Central memory CD8-positive, alpha-beta T cell (primary cell): ENCODE results near the gene ARMC2.
A peak's percentile ranks its signal among the peaks of the same experiment; 100 is the strongest.
"Not testable (repeated sequence)": the region's sequence is repeated elsewhere in the genome, so short reads cannot be mapped to it uniquely, and the experiment has no call there.

Experiments
- ATAC-seq: fragments of 150-1000 bp; cut with Tn5 transposase; replicated peaks from 2 replicates; pipeline ENCODE4 v1.10.0; 2022; ENCODE audit warnings: mild to moderate bottlenecking, moderate FRiP score, moderate number of reproducible peaks; ENCODE audit not compliant: poor library complexity, severe bottlenecking; ENCODE audit errors: extremely low read depth
- DNase-seq, 2 donors: peaks; one replicate each; pipeline ENCODE4 v3.0.0; 2021; ENCODE audit warnings: low spot score in 2 of 2
- H3K27ac Mint-ChIP-seq: one replicate; pipeline ENCODE4 v1.8.0; 2022; ENCODE audit warnings: low read depth, mild to moderate bottlenecking, moderate library complexity, mixed read lengths
- H3K27me3 Mint-ChIP-seq: one replicate; pipeline ENCODE4 v1.8.0; 2022; ENCODE audit warnings: mixed read lengths
- H3K36me3 Mint-ChIP-seq: one replicate; pipeline ENCODE4 v1.8.0; 2022; ENCODE audit warnings: mild to moderate bottlenecking, moderate library complexity, mixed read lengths; ENCODE audit not compliant: insufficient read depth
- H3K4me1 Mint-ChIP-seq: one replicate; pipeline ENCODE4 v1.8.0; 2022; ENCODE audit warnings: mixed read lengths
- H3K4me3 Mint-ChIP-seq: one replicate; pipeline ENCODE4 v1.8.0; 2022; ENCODE audit warnings: mild to moderate bottlenecking, moderate library complexity, mixed read lengths
- H3K9me3 Mint-ChIP-seq: one replicate; pipeline ENCODE4 v1.8.0; 2022; ENCODE audit warnings: mixed read lengths

The ARMC2 gene

GRCh38 chr6:108877046-108877751 is 29.0 kb downstream of the ARMC2 start:
- ATAC-seq (no peak), DNase-seq (no peak)
- H3K4me1 Mint-ChIP-seq = peaks cover 37% of the 10 kb centered on the region
- peaks cover 3% of the 10 kb centered on the region for H3K36me3 Mint-ChIP-seq
- H3K27ac Mint-ChIP-seq = no peak overlapping the region
- H3K27me3 Mint-ChIP-seq = no peaks in the 10 kb centered on the region
- peaks cover 5% of the 10 kb centered on the region for H3K9me3 Mint-ChIP-seq
- H3K4me3 Mint-ChIP-seq = no peak overlapping the region

DNA sequence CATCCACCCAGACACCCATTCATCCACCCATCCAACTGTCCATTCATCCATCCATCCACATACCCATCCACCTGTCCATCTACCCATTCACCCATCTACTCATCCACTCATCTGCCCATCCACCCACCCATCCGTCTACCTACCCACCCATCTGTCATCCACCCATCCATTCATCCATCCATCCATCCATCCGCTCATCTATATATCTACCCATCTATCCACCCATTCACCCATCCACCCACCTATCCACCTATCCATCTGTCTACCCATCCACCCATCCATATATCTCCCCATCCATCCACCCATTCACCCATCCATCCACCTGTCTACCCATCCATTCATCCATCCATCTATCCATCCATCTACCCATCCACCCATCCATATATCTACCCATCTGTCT is 30.7 kb downstream of the ARMC2 start:
- Mint-ChIP-seq H3K4me1 (peaks cover 25% of the 10 kb centered on the region), H3K36me3 (peaks cover 3% of the 10 kb centered on the region), H3K4me3 (no peak overlapping the region), H3K27me3 (no peaks in the 10 kb centered on the region), H3K27ac (no peak overlapping the region), H3K9me3 (peaks cover 5% of the 10 kb centered on the region)
- ATAC-seq (no peak), DNase-seq (no peak)

- H3K27ac Mint-ChIP-seq = no peak overlapping the region
- DNase-seq (no peak), ATAC-seq (no peak)
- peaks cover 5% of the 10 kb centered on the region for H3K9me3 Mint-ChIP-seq
- H3K27me3 Mint-ChIP-seq = no peaks in the 10 kb centered on the region
- peaks cover 4% of the 10 kb centered on the region for H3K36me3 Mint-ChIP-seq
- H3K4me1 Mint-ChIP-seq = peaks cover 17% of the 10 kb centered on the region
- no peak overlapping the region for H3K4me3 Mint-ChIP-seq
Observed at GRCh38 chr6:108883172-108883571, 35.0 kb downstream of the ARMC2 start.

DNA sequence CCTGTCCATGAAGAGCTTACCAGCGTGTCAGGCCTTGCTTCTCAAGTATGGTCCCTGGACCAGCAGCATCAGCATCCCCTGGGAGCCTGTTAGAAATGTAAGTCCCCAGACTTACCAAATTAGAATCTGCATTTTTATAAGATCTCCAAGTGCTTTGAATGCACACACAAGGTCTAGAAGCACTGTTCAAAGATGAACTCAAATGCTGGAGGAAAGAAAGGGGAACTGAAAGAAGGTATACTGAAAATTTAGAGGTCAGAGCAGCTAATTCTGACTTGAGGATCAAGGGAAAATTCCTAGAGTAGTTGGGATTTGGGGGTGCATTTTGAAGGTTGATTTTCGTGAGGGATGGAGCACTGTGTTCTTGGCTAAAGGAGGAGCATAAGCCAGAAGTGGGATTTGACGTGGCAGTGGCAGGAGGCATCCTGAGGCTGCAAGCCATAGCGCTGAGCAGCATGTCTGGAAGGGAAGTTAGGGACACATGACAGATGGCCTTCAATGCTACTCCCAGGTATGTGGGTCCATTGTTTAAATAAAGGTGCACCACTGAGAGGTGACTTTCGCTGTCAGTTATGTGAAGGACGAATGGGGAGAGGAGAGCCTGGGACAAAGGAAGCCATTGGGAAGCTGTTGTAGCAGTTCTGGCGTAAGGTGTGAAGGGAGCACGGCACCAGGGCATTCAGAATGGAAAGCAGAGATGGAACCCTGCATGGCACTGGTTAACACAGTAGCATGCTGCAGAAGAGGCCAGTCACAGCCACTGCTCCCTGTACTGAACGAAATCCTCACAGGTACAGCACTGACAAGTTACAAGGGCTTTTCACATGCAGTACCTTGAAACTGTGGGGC is 36.2 kb downstream of the ARMC2 start:
- DNase-seq (no peak), ATAC-seq (no peak)
- H3K4me3 Mint-ChIP-seq = no peak overlapping the region
- H3K27ac Mint-ChIP-seq = no peak overlapping the region
- H3K36me3 Mint-ChIP-seq = peaks cover 4% of the 10 kb centered on the region
- H3K9me3 Mint-ChIP-seq = peaks cover under 1% of the 10 kb centered on the region
- peaks cover 23% of the 10 kb centered on the region for H3K4me1 Mint-ChIP-seq
- H3K27me3 Mint-ChIP-seq = no peaks in the 10 kb centered on the region

- peaks cover 14% of the 10 kb centered on the region for H3K4me1 Mint-ChIP-seq
- H3K27ac Mint-ChIP-seq = no peak overlapping the region
- H3K27me3 Mint-ChIP-seq = no peaks in the 10 kb centered on the region
- DNase-seq (no peak), ATAC-seq (no peak)
- H3K36me3 Mint-ChIP-seq = peaks cover 2% of the 10 kb centered on the region
- no peak overlapping the region for H3K4me3 Mint-ChIP-seq
- H3K9me3 Mint-ChIP-seq = no peaks in the 10 kb centered on the region
Observed at GRCh38 chr6:108888052-108888451, 39.8 kb downstream of the ARMC2 start.

DNA sequence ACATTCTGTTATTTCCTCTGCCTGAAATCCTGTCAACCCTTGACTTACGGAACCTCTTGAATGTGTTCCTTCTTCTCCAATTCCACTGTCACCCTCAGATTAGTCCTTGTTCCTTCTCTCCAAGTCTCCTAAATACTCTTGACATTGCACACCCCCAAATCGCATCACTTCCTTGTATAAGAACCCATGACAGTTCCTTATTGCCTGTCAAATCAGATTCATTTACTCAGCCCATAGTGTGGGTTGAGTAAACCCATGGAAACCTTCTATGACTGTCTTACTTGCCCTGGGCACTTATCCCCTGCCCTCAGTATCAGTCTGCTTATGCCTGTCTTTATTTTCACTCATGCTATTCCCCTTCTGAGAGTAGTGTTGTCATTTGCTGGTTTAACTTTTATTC is 40.5 kb downstream of the ARMC2 start:
- no peak for ATAC-seq
- DNase-seq = no peak
- Mint-ChIP-seq H3K9me3 (no peaks in the 10 kb centered on the region), H3K27me3 (no peaks in the 10 kb centered on the region), H3K27ac (no peak overlapping the region), H3K4me3 (no peak overlapping the region), H3K4me1 (peaks cover 20% of the 10 kb centered on the region), H3K36me3 (peaks cover 2% of the 10 kb centered on the region)

DNA sequence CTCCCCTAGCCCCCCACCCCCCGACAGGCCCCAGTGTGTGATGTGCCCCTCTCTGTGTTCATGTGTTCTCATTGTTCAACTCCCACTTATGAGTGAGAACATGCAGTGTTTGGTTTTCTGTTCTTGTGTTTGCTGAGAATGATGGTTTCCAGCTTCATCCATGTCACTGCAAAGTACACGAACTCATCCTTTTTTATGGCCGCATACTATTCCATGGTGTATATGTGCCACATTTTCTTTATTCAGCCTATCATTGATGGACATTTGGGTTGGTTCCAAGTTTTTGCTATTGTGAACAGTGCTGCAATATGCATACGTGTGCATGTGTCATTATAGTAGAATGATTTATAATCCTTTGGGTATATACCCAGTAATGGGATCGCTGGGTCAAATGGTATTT is 42.7 kb downstream of the ARMC2 start:
- not testable (repeated sequence) for H3K27me3 Mint-ChIP-seq, H3K36me3 Mint-ChIP-seq, DNase-seq, ATAC-seq, H3K9me3 Mint-ChIP-seq, H3K27ac Mint-ChIP-seq, H3K4me3 Mint-ChIP-seq
- H3K4me1 Mint-ChIP-seq = peaks cover 20% of the 10 kb centered on the region

- peak overlapping the region; percentile 1 for H3K4me3 Mint-ChIP-seq
Observed at GRCh38 chr6:108895571-108895970, 47.3 kb downstream of the ARMC2 start.

DNA sequence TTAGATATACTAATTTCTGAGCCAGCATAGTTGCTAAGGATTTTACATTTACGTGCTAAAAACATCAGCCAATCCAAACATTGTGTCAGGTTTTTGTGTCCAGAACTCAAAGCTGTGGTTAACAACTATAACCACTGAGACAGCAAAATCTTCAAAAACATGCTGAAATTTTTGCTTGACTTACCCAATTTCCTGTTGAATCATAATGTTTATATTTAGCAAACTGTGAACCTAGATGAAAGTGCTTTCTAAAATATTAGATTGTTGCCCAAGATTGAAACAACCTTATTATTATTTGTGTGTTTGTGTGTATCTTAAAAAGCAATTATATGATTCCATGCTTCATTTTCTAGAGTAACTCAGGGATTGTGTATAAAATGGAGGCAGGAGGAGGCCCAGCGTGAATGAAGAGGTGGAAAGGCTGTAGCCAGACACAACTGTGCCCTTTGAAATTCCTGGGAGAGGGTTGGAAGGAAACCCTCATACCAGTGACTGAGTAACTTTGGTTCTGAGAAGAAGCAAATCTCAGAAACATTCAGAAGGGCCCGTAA is 48.0 kb downstream of the ARMC2 start:
- Mint-ChIP-seq H3K4me3 (peak overlapping the region; percentile 76), H3K27me3 (no peaks in the 10 kb centered on the region), H3K4me1 (peaks cover 42% of the 10 kb centered on the region), H3K9me3 (no peaks in the 10 kb centered on the region), H3K27ac (peak overlapping the region; percentile 94), H3K36me3 (peaks cover 3% of the 10 kb centered on the region)
- ATAC-seq (peak; percentile 89), DNase-seq (no peak)

More at GRCh38 chr6:108895571-108895970, 47.3 kb downstream of the ARMC2 start:
- Mint-ChIP-seq H3K27me3 (no peaks in the 10 kb centered on the region), H3K4me1 (peaks cover 39% of the 10 kb centered on the region), H3K27ac (peak overlapping the region; percentile 94), H3K9me3 (no peaks in the 10 kb centered on the region), H3K36me3 (peaks cover 3% of the 10 kb centered on the region)
- DNase-seq (no peak), ATAC-seq (peak; percentile 49)

DNA sequence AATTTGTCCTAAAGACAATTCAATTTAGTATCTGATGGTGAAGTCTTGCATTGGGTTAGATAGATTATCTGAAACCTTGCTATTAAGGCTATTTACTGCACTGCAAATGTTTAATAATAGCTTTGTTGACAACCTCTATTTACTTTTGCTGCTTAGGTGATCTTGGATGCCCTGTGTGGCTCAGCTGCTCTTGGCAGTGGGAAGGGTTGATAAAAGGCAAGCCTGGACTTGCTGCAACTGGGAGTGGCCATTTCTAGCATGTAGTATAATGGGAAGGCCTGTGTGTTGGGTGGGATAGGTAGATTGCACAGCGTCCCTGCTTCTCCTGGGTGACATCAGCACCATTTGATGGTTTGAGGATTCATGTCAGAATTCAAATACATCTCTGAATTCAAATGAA is 49.1 kb downstream of the ARMC2 start:
- Mint-ChIP-seq H3K4me3 (no peak overlapping the region), H3K9me3 (no peaks in the 10 kb centered on the region), H3K27ac (no peak overlapping the region), H3K36me3 (peaks cover 3% of the 10 kb centered on the region), H3K4me1 (peaks cover 48% of the 10 kb centered on the region), H3K27me3 (no peaks in the 10 kb centered on the region)
- DNase-seq (no peak), ATAC-seq (no peak)

GRCh38 chr6:108902382-108902792 is 54.2 kb downstream of the ARMC2 start:
- H3K36me3 Mint-ChIP-seq = peaks cover 3% of the 10 kb centered on the region
- peak overlapping the region; percentile 63 for H3K27ac Mint-ChIP-seq
- H3K4me3 Mint-ChIP-seq = no peak overlapping the region
- peaks cover 49% of the 10 kb centered on the region for H3K4me1 Mint-ChIP-seq
- ATAC-seq (no peak), DNase-seq (no peak)
- H3K27me3 Mint-ChIP-seq = no peaks in the 10 kb centered on the region
- H3K9me3 Mint-ChIP-seq = no peaks in the 10 kb centered on the region

- Mint-ChIP-seq H3K27ac (no peak overlapping the region), H3K4me3 (no peak overlapping the region), H3K27me3 (no peaks in the 10 kb centered on the region), H3K9me3 (no peaks in the 10 kb centered on the region), H3K36me3 (peaks cover 2% of the 10 kb centered on the region), H3K4me1 (peaks cover 40% of the 10 kb centered on the region)
- no peak for DNase-seq
- ATAC-seq = no peak
Observed at GRCh38 chr6:108903796-108904195, 55.6 kb downstream of the ARMC2 start.

GRCh38 chr6:108904741-108905140 is 56.5 kb downstream of the ARMC2 start:
- Mint-ChIP-seq H3K36me3 (peaks cover 2% of the 10 kb centered on the region), H3K9me3 (no peaks in the 10 kb centered on the region), H3K27me3 (no peaks in the 10 kb centered on the region), H3K4me3 (no peak overlapping the region), H3K4me1 (peaks cover 40% of the 10 kb centered on the region), H3K27ac (peak overlapping the region; percentile 42)
- ATAC-seq = no peak
- DNase-seq = no peak
